Measurements from ENCODE around the gene KPRP. TPM values are rescaled to one million over a fixed set of nuclear protein-coding genes. Genes with fewer than 3 reads are reported as not detected.

Gene KPRP
- total RNA-seq, 1 experiment from 2014 or later, result not detected

- Histone ChIP-seq H3K23me2 (ENCODE audit: insufficient read length, low read depth, low read length, poor library complexity, severe bottlenecking) (no peaks in the 10 kb centered on the region), H3K79me2 (ENCODE audit: insufficient read depth, low read length) (no peaks in the 10 kb centered on the region), H2BK15ac (ENCODE audit: low read depth, low read length) (no peak overlapping the region), H4K5ac (ENCODE audit: insufficient read length, low read depth, low read length) (no peak overlapping the region), H4K20me1 (ENCODE audit: control insufficient read depth, insufficient read depth, insufficient read length) (no peaks in the 10 kb centered on the region), H3K27me3 (ENCODE audit: insufficient read depth, low read length) (no peaks in the 10 kb centered on the region), H3K23ac (ENCODE audit: insufficient read length, low read depth, low read length) (no peak overlapping the region), H3K27ac (ENCODE audit: insufficient read length, low read depth, low read length) (no peak overlapping the region), H3K4ac (ENCODE audit: low read depth, low read length) (no peak overlapping the region), H2AK5ac (ENCODE audit: insufficient read length, low read length) (no peak overlapping the region), H3K4me1 (ENCODE audit: insufficient read depth, low read length) (no peaks in the 10 kb centered on the region), H2BK5ac (ENCODE audit: insufficient read length, low read length) (no peak overlapping the region), H4K8ac (replicated peaks; ENCODE audit: insufficient read length, low read depth, low read length) (no peak overlapping the region), H3K9ac (ENCODE audit: extremely low read depth, insufficient read length, low read length) (no peak overlapping the region), H3K9me3 (ENCODE audit: control insufficient read depth, low read depth, low read length) (peaks cover 94% of the 10 kb centered on the region), H2BK12ac (ENCODE audit: insufficient read length, low read depth, low read length) (no peak overlapping the region), H2BK20ac (ENCODE audit: low read depth, low read length, poor library complexity, severe bottlenecking) (no peak overlapping the region), H3T11ph (ENCODE audit: low read length) (no peak overlapping the region), H3K4me2 (ENCODE audit: insufficient read depth, insufficient read length, low read length) (no peak overlapping the region), H3K56ac (ENCODE audit: insufficient read length, low read depth, low read length) (no peak overlapping the region), H2BK120ac (ENCODE audit: low read depth, low read length, poor library complexity, severe bottlenecking) (no peak overlapping the region), H3K14ac (ENCODE audit: insufficient read depth, low read length) (no peak overlapping the region), H3K79me1 (ENCODE audit: insufficient read depth, low read depth, low read length, poor library complexity, severe bottlenecking) (no peaks in the 10 kb centered on the region), H4K91ac (ENCODE audit: insufficient read length, low read depth, low read length) (no peak overlapping the region), H2AFZ (ENCODE audit: low read length) (no peak overlapping the region), H3K18ac (ENCODE audit: insufficient read length, low read depth, low read length) (no peak overlapping the region)
- peaks cover 4 to 38% (median 7%) of the 10 kb centered on the region in 3 experiments; a peak in 6 of 7 replicates for H3K36me3 Mint-ChIP-seq (ENCODE audit: insufficient read depth in 1 of 3, low read depth in 3 of 3)
- peaks cover 6% of the 10 kb centered on the region; the same call in 1 of the 2 replicates for H3K27me3 Mint-ChIP-seq (ENCODE audit: low read depth)
- DNase-seq, result no peak
- no peak for TF ChIP-seq CTCF (conservative IDR thresholded peaks at IDR 0.05)
- no peak overlapping the region for H3K27ac Mint-ChIP-seq
- H3K4me1 Mint-ChIP-seq, result no peaks in the 10 kb centered on the region
- H3K9me3 Mint-ChIP-seq, result peaks cover 96 to 97% of the 10 kb centered on the region in 2 experiments
- no peak overlapping the region for H3K4me3 Mint-ChIP-seq
- WGBS (ENCODE audit: extremely low coverage, insufficient read length, low lambda C conversion rate), result no CpG with 5 or more reads among the region's 2 CpGs
These were observed 14.3 kb upstream of the KPRP start for GRCh38 chr1:152743371-152744145.
